GM18951 (cell line): Measurements from ENCODE around the gene DPP6.

Source experiments
- POLR2A ChIP-seq: IDR thresholded peaks from 4 replicates; pipeline ENCODE4 v1.6.1; 2011; ENCODE audit warnings: mild to moderate bottlenecking; ENCODE audit not compliant: insufficient read length, insufficient read depth; ENCODE audit errors: extremely low read depth
- in situ Hi-C: fragments of 300-500 bp; cut with MboI; formaldehyde crosslinking; loops from one replicate; pipeline ENCODE4 v1.12.0; 2022; ENCODE audit warnings: low sequenced_read_pairs, mixed read lengths, inconsistent platforms; ENCODE audit not compliant: unreplicated experiment

The DPP6 gene

GRCh38 chr7:154437234-154437633 lies 385.0 kb downstream of the DPP6 start:
- in situ Hi-C loops: no loop called here
- TF ChIP-seq POLR2A: no peak

- TF ChIP-seq POLR2A: no peak
- in situ Hi-C loops: no loop called here
Observed at GRCh38 chr7:154438571-154439367, 386.6 kb downstream of the DPP6 start.

- in situ Hi-C loops: no loop called here
- no peak for TF ChIP-seq POLR2A
Observed at GRCh38 chr7:154440058-154440457, 387.9 kb downstream of the DPP6 start.

GRCh38 chr7:154440651-154441050 lies 388.5 kb downstream of the DPP6 start:
- no peak for TF ChIP-seq POLR2A
- in situ Hi-C loops: no loop called here

- no peak for TF ChIP-seq POLR2A
- in situ Hi-C loops: no loop called here
Observed at GRCh38 chr7:154441811-154442210, 389.6 kb downstream of the DPP6 start.

- TF ChIP-seq POLR2A: no peak
- in situ Hi-C loops: no loop called here
Observed at GRCh38 chr7:154442939-154443338, 390.7 kb downstream of the DPP6 start.

- no peak for TF ChIP-seq POLR2A
- in situ Hi-C loops: no loop called here
Observed at GRCh38 chr7:154450451-154450850, 398.3 kb downstream of the DPP6 start.

- in situ Hi-C loops: no loop called here
- TF ChIP-seq POLR2A: no peak
Observed at GRCh38 chr7:154451480-154452457, 399.6 kb downstream of the DPP6 start.

GRCh38 chr7:154463794-154464193 lies 411.6 kb downstream of the DPP6 start:
- TF ChIP-seq POLR2A: no peak
- in situ Hi-C loops: no loop called here

- TF ChIP-seq POLR2A: no peak
- in situ Hi-C loops: no loop called here
Observed at GRCh38 chr7:154469652-154470051, 417.5 kb downstream of the DPP6 start.

GRCh38 chr7:154472343-154472742 lies 420.1 kb downstream of the DPP6 start:
- in situ Hi-C loops: no loop called here
- TF ChIP-seq POLR2A: no peak

- TF ChIP-seq POLR2A: no peak
- in situ Hi-C loops: no loop called here
Observed at GRCh38 chr7:154473360-154473759, 421.2 kb downstream of the DPP6 start.

- no peak for TF ChIP-seq POLR2A
- in situ Hi-C loops: no loop called here
Observed at GRCh38 chr7:154474903-154475520, 422.8 kb downstream of the DPP6 start.
